Ishikawa (cell line): ENCODE data around the gene GRM7.

Experiments used
- CEBPB ChIP-seq: IDR thresholded peaks from 2 replicates; pipeline ENCODE4 v1.6.1; 2012
- CREB1 ChIP-seq: IDR thresholded peaks from 2 replicates; pipeline ENCODE4 v1.6.1; 2012; ENCODE audit warnings: low read depth
- EGR1 ChIP-seq: IDR thresholded peaks from 2 replicates; pipeline ENCODE4 v1.6.1; 2012
- EP300 ChIP-seq: IDR thresholded peaks from 2 replicates; pipeline ENCODE4 v1.6.1; 2012; ENCODE audit warnings: borderline replicate concordance
- FOXM1 ChIP-seq: IDR thresholded peaks from 2 replicates; pipeline ENCODE4 v1.6.1; 2012; ENCODE audit warnings: low read depth, borderline replicate concordance
- NFIC ChIP-seq: IDR thresholded peaks from 2 replicates; pipeline ENCODE4 v1.6.1; 2012
- RAD21 ChIP-seq: IDR thresholded peaks from 2 replicates; pipeline ENCODE4 v1.6.1; 2012; ENCODE audit warnings: low read depth
- TAF1 ChIP-seq: IDR thresholded peaks from 2 replicates; pipeline ENCODE4 v1.6.1; 2012; ENCODE audit warnings: low read depth, mild to moderate bottlenecking
- TCF12 ChIP-seq: IDR thresholded peaks from 2 replicates; pipeline ENCODE4 v1.6.1; 2012; ENCODE audit warnings: low read depth
- TEAD4 ChIP-seq: IDR thresholded peaks from 2 replicates; pipeline ENCODE4 v1.6.1; 2012
- USF1 ChIP-seq: IDR thresholded peaks from 2 replicates; pipeline ENCODE4 v1.6.1; 2012
- YY1 ChIP-seq: IDR thresholded peaks from 2 replicates; pipeline ENCODE4 v1.6.1; 2012; ENCODE audit warnings: low read depth
- ZBTB7A ChIP-seq: IDR thresholded peaks from 2 replicates; pipeline ENCODE4 v1.6.1; 2012; ENCODE audit warnings: low read depth
- TF ChIP-seq, protein P1 (sequence below): IDR thresholded peaks from 2 replicates; pipeline ENCODE4 v1.6.1; 2012; ENCODE audit warnings: low read depth, mild to moderate bottlenecking
- TF ChIP-seq, protein P2 (sequence below): IDR thresholded peaks from 2 replicates; pipeline ENCODE4 v1.6.1; 2012

Gene GRM7

GRCh38 chr3:7437231-7437630 is 576.3 kb downstream of the GRM7 start:
- TF ChIP-seq ZBTB7A (no peak), TEAD4 (no peak), TAF1 (no peak), EP300 (no peak), EGR1 (no peak), YY1 (no peak)
- TF ChIP-seq, protein P1, sequence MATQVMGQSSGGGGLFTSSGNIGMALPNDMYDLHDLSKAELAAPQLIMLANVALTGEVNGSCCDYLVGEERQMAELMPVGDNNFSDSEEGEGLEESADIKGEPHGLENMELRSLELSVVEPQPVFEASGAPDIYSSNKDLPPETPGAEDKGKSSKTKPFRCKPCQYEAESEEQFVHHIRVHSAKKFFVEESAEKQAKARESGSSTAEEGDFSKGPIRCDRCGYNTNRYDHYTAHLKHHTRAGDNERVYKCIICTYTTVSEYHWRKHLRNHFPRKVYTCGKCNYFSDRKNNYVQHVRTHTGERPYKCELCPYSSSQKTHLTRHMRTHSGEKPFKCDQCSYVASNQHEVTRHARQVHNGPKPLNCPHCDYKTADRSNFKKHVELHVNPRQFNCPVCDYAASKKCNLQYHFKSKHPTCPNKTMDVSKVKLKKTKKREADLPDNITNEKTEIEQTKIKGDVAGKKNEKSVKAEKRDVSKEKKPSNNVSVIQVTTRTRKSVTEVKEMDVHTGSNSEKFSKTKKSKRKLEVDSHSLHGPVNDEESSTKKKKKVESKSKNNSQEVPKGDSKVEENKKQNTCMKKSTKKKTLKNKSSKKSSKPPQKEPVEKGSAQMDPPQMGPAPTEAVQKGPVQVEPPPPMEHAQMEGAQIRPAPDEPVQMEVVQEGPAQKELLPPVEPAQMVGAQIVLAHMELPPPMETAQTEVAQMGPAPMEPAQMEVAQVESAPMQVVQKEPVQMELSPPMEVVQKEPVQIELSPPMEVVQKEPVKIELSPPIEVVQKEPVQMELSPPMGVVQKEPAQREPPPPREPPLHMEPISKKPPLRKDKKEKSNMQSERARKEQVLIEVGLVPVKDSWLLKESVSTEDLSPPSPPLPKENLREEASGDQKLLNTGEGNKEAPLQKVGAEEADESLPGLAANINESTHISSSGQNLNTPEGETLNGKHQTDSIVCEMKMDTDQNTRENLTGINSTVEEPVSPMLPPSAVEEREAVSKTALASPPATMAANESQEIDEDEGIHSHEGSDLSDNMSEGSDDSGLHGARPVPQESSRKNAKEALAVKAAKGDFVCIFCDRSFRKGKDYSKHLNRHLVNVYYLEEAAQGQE = no peak

DNA sequence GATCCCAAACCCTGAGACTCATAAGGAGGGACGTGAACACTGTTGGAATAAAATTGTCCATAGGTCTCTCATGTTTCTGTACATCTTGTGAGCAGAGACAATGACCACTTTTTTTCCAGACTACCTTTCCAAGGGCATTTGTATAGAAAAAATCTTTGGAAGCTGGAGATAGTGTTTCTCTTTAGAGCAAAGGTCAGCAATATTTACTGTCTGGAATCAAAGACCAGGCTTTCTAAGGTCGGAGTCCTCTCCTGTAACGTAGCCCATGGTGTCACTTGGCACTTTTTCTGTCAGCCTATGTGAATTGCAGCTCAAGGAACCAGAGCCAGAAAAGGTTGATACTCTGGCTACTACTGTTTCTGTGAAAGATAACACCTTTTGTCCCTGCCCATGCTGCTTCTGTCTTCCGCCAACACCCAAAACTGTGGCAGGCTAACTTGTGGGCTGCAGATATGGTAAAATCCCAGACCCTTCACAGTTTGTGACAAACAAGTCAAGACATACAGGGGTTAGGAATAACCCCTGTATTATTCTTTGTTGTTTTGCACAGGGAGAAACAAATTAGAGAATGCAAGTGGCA is 578.3 kb downstream of the GRM7 start:
- TF ChIP-seq CREB1 (no peak), TAF1 (no peak), USF1 (no peak)
- TF ChIP-seq, protein P2, sequence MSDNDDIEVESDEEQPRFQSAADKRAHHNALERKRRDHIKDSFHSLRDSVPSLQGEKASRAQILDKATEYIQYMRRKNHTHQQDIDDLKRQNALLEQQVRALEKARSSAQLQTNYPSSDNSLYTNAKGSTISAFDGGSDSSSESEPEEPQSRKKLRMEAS = no peak

DNA sequence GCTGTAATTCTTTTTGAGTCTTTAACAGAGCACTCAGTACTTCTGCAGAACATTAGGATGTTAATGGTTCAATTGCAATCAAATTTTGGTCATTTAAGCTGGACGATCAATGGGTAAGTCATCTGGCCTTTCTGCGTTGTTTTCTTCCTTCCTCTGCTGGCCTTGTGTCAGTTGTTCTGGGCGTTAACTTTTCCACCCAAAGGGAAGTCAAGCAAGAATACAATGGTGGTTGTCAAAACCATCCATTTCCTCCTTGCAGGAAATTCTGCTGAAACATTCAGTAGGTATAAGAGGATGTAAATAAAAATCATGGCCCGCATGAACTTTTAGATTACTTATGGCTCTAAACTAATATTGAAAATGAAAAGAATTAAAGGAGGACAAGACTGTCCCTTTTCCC is 584.0 kb downstream of the GRM7 start:
- no peak for TF ChIP-seq TCF12
- TF ChIP-seq EP300 = no peak
- no peak for TF ChIP-seq NFIC
- TF ChIP-seq YY1 = no peak
- TF ChIP-seq TEAD4 = no peak
- TF ChIP-seq, protein P1 = no peak
- no peak for TF ChIP-seq ZBTB7A
- no peak for TF ChIP-seq EGR1
- TF ChIP-seq TAF1 = no peak
- TF ChIP-seq USF1 = no peak
- TF ChIP-seq FOXM1 = no peak
- no peak for TF ChIP-seq RAD21
- TF ChIP-seq, protein P2 = no peak

- TF ChIP-seq NFIC (no peak), TEAD4 (no peak), TCF12 (no peak), CREB1 (no peak), EGR1 (no peak), YY1 (no peak), RAD21 (no peak), FOXM1 (no peak), USF1 (no peak), TAF1 (no peak), ZBTB7A (no peak), EP300 (no peak), CEBPB (no peak)
- TF ChIP-seq, protein P2 = no peak
- TF ChIP-seq, protein P1 = no peak
Measured at GRCh38 chr3:7445331-7445730, 584.4 kb downstream of the GRM7 start.
